ENCODE measurements around the gene STAMBPL1. TPM values are rescaled to one million over a fixed set of nuclear protein-coding genes. Genes with fewer than 3 reads are reported as not detected.

STAMBPL1 gene
- total RNA-seq, 3 donors from 2014 or later (not counting 1 experiment from before 2014, with no cell fraction given): 14.8 to 30.3 (median 18.1) TPM

DNA sequence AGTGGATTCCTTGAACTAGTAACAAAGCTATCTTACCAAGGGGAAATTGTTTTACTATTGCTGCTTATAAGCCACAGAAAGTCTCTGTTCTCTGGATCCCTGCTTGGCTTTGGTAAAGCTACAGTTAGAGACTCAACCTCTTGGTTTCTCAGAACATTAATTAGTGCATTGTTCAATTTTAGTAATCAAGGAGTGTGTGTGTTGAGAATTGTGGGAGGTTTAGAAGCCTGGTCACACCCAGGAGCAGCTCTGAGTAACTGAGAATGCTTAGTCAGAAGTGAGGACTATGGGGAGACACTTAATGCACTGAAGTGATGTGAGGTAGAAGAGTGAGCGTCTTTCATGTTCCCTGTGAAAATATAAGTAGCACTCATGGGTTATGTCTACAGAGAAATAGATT lies 80.8 kb downstream of the STAMBPL1 start:
- no peak for ATAC-seq
- intact Hi-C loops (cut with micrococcal nuclease): no loop called here

DNA sequence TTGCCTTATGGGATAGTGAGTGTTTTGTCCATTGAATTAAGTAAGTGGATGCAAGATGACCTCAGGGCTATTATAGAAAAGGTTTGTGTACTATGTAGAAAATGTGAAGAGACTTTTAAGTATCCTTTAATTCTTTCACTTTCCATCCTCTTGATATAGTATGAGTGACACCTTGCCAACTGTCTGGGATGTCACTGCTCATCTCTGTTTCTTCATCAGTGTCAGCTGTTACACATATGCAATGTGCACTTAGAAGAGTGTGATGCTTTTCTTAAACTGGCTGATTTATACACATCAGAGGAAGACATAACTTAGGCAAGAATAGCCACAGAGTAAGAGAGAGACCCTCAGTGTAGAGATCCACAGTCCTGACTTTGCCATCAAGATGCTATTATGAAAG lies 81.2 kb downstream of the STAMBPL1 start:
- no peaks in the 10 kb centered on the region for H3K36me3 ChIP-seq (ENCODE audit: control insufficient read depth, insufficient read depth, low read length)
- ATAC-seq: peak in 1 of 3 donors; percentile 25
- Mint-ChIP-seq H3K36me3 (no peaks in the 10 kb centered on the region), H3K4me1 (peaks cover 16 to 23% of the 10 kb centered on the region in 2 donors), H3K4me3 (no peak overlapping the region), H3K27me3 (ENCODE audit: low read depth in 2 of 2) (no peaks in the 10 kb centered on the region), H3K9me3 (no peaks in the 10 kb centered on the region), H3K27ac (no peak overlapping the region)
- intact Hi-C loops (cut with micrococcal nuclease): no loop called here
- no peak for DNase-seq
- no peak overlapping the region for H3K4me3 ChIP-seq (ENCODE audit: low read length)
- H3K27ac ChIP-seq (ENCODE audit: low read length): no peak overlapping the region
- H3K9me3 ChIP-seq (ENCODE audit: control insufficient read depth, insufficient read depth, low read length): no peaks in the 10 kb centered on the region
- H3K27me3 ChIP-seq (ENCODE audit: control insufficient read depth, insufficient read depth, low read length): no peaks in the 10 kb centered on the region
- TF ChIP-seq, protein P1, sequence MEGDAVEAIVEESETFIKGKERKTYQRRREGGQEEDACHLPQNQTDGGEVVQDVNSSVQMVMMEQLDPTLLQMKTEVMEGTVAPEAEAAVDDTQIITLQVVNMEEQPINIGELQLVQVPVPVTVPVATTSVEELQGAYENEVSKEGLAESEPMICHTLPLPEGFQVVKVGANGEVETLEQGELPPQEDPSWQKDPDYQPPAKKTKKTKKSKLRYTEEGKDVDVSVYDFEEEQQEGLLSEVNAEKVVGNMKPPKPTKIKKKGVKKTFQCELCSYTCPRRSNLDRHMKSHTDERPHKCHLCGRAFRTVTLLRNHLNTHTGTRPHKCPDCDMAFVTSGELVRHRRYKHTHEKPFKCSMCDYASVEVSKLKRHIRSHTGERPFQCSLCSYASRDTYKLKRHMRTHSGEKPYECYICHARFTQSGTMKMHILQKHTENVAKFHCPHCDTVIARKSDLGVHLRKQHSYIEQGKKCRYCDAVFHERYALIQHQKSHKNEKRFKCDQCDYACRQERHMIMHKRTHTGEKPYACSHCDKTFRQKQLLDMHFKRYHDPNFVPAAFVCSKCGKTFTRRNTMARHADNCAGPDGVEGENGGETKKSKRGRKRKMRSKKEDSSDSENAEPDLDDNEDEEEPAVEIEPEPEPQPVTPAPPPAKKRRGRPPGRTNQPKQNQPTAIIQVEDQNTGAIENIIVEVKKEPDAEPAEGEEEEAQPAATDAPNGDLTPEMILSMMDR (IDR thresholded peaks at IDR 0.05): no peak
- peaks cover 2% of the 10 kb centered on the region for H3K4me1 ChIP-seq (ENCODE audit: control insufficient read depth, insufficient read depth, low read length)

More for the DNA sequence above, 80.8 kb downstream of the STAMBPL1 start:
- TF ChIP-seq, protein P1 (IDR thresholded peaks at IDR 0.05): no peak
- no peaks in the 10 kb centered on the region for H3K36me3 ChIP-seq (ENCODE audit: control insufficient read depth, insufficient read depth, low read length)
- no peaks in the 10 kb centered on the region for H3K9me3 Mint-ChIP-seq
- H3K27me3 Mint-ChIP-seq (ENCODE audit: low read depth in 2 of 2): no peaks in the 10 kb centered on the region
- no CpG with 5 or more reads among the region's 1 CpG for WGBS (ENCODE audit: insufficient coverage)
- H3K4me3 ChIP-seq (ENCODE audit: low read length): no peak overlapping the region
- H3K4me3 Mint-ChIP-seq: no peak overlapping the region
- DNase-seq: no peak
- H3K27ac Mint-ChIP-seq: no peak overlapping the region
- H3K4me1 ChIP-seq (ENCODE audit: control insufficient read depth, insufficient read depth, low read length): peaks cover 2% of the 10 kb centered on the region
- no peaks in the 10 kb centered on the region for H3K27me3 ChIP-seq (ENCODE audit: control insufficient read depth, insufficient read depth, low read length)
- no peaks in the 10 kb centered on the region for H3K9me3 ChIP-seq (ENCODE audit: control insufficient read depth, insufficient read depth, low read length)
- H3K36me3 Mint-ChIP-seq: no peaks in the 10 kb centered on the region
- H3K27ac ChIP-seq (ENCODE audit: low read length): no peak overlapping the region
- peaks cover 16 to 23% of the 10 kb centered on the region in 2 donors for H3K4me1 Mint-ChIP-seq

DNA sequence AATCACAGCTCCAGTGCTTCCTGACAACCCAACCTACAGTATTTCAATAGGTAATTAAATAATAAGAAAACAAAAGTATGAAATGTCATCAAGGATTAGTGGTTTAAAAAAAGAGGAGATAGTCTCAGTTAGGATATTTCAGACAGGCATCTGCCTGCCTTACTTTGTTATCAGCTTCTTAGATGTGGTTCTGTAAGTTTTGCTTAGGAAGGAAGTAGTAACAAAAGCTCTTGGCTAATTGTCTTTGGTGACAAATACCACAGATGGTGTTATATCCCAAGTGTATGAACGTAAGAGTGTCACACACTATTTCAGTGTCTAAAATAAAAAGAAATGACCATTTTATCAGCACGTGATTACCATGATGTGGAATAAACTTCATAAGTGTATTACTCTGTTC lies 82.3 kb downstream of the STAMBPL1 start:
- Histone ChIP-seq H3K4me3 (ENCODE audit: low read length) (no peak overlapping the region), H3K27ac (ENCODE audit: low read length) (no peak overlapping the region), H3K9me3 (ENCODE audit: control insufficient read depth, insufficient read depth, low read length) (no peaks in the 10 kb centered on the region), H3K4me1 (ENCODE audit: control insufficient read depth, insufficient read depth, low read length) (peaks cover 2% of the 10 kb centered on the region), H3K27me3 (ENCODE audit: control insufficient read depth, insufficient read depth, low read length) (no peaks in the 10 kb centered on the region), H3K36me3 (ENCODE audit: control insufficient read depth, insufficient read depth, low read length) (no peaks in the 10 kb centered on the region)
- Mint-ChIP-seq H3K27ac (peak overlapping the region; percentile 56 to 69), H3K27me3 (ENCODE audit: low read depth in 2 of 2) (no peaks in the 10 kb centered on the region), H3K36me3 (no peaks in the 10 kb centered on the region), H3K4me3 (peak overlapping the region; percentile 17), H3K9me3 (no peaks in the 10 kb centered on the region), H3K4me1 (peaks cover 16 to 23% of the 10 kb centered on the region in 2 donors)
- peak; percentile 54 to 78 (median 63) for ATAC-seq
- WGBS (ENCODE audit: insufficient coverage): no CpG with 5 or more reads among the region's 2 CpGs
- peak in 1 of 2 donors; percentile 42 for DNase-seq
- TF ChIP-seq, protein P1 (IDR thresholded peaks at IDR 0.05): no peak
- intact Hi-C loops (cut with micrococcal nuclease): no loop called here

DNA sequence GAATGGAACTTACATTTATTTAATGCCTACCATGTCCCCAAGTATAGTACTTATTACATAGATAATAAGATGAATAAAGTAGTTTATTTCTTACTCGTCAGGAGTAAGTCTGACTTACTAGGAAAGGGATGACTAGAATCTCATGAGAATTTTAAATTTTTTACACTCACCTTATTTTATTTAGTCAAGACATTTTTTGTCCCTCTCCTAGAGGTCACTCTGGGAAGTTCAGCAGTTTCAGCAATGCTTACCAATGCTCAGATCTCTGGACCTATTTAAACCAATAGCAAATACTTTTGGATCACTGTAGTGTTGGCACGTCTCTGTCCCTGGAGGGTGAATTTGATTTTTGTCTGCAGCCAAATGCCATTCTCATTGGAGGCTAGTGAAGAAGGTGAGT lies 83.3 kb downstream of the STAMBPL1 start:
- Mint-ChIP-seq H3K4me1 (peaks cover 16 to 23% of the 10 kb centered on the region in 2 donors), H3K36me3 (no peaks in the 10 kb centered on the region), H3K27me3 (ENCODE audit: low read depth in 2 of 2) (no peaks in the 10 kb centered on the region), H3K27ac (no peak overlapping the region), H3K9me3 (no peaks in the 10 kb centered on the region), H3K4me3 (no peak overlapping the region)
- no peak overlapping the region for H3K4me3 ChIP-seq (ENCODE audit: low read length)
- no peaks in the 10 kb centered on the region for H3K9me3 ChIP-seq (ENCODE audit: control insufficient read depth, insufficient read depth, low read length)
- DNase-seq (no peak), ATAC-seq (no peak)
- TF ChIP-seq, protein P1 (IDR thresholded peaks at IDR 0.05): no peak
- 100% methylated on average over 1 of the region's 2 CpGs for WGBS (ENCODE audit: insufficient coverage)
- peaks cover 2% of the 10 kb centered on the region for H3K4me1 ChIP-seq (ENCODE audit: control insufficient read depth, insufficient read depth, low read length)
- no peak overlapping the region for H3K27ac ChIP-seq (ENCODE audit: low read length)
- H3K27me3 ChIP-seq (ENCODE audit: control insufficient read depth, insufficient read depth, low read length): no peaks in the 10 kb centered on the region
- intact Hi-C loops (cut with micrococcal nuclease): no loop called here
- no peaks in the 10 kb centered on the region for H3K36me3 ChIP-seq (ENCODE audit: control insufficient read depth, insufficient read depth, low read length)

All from natural killer cell (primary cell).